AG04449 (cell line): Measurements from ENCODE around the gene RBFOX2.

Source experiments
- CTCF ChIA-PET: fragments of 350-600 bp; formaldehyde crosslinking; extraction: SDS; loops from one replicate; lab custom pipeline; 2021; ENCODE audit warnings: antibody characterized with exemption; lab: Yijun Ruan, JAX
- POLR2A ChIA-PET: fragments of 400-600, 350-600 bp; formaldehyde crosslinking; extraction: SDS; loops from one replicate; lab custom pipeline; 2020; ENCODE audit warnings: antibody characterized with exemption, inconsistent platforms; lab: Yijun Ruan, JAX
- DNase-seq: peaks from one replicate; pipeline ENCODE4 v3.0.0-alpha.2; 2010; ENCODE audit warnings: low read depth, low spot score
- H3K4me3 ChIP-seq: 2 replicates; pipeline ENCODE4 v1.5.1; 2011; ENCODE audit warnings: low read depth, mild to moderate bottlenecking, control low read depth, low read length
- TF ChIP-seq, protein P1 (sequence below): IDR thresholded peaks from one replicate; pipeline ENCODE4 v1.5.1; 2011; ENCODE audit warnings: mild to moderate bottlenecking, moderate library complexity, low read length, control low read depth, inconsistent platforms; ENCODE audit not compliant: insufficient read depth; ENCODE audit errors: missing control alignments

RBFOX2 gene

DNA sequence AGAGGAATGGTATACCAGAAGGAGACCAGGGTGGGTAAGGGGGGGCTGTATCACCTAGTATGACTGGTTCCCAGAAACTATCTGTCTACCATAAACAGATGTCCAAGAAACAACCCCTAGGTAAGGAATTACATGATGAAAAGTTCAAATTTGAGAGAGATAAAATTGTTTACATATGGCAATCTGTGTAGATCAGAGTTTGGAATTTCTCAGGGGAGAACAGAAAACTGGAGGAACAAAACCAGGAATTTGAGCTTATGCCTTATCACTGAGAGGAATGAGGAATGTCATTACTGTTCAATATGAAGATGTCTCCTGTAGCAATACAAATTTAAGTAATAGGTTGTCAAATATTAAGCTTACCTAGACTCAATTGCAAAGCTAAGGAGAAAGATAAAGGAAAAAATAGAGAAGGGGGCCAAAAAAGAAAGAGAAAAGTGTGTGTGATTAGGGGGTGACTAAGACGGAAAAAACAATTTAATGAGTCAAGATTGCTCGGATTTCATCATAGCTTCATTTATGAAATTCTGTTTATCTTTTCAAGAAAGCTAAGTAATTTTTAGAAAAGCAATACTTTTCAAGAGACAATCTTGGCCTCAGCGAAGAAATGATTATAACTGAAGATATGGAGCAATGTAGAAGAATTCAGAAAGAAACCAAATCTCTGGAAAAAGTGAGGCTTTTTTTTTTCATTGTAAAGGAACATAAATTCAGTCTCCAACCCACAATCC is 193.2 kb downstream of the RBFOX2 start:
- peak overlapping the region; percentile 73 for H3K4me3 ChIP-seq
- TF ChIP-seq, protein P1, sequence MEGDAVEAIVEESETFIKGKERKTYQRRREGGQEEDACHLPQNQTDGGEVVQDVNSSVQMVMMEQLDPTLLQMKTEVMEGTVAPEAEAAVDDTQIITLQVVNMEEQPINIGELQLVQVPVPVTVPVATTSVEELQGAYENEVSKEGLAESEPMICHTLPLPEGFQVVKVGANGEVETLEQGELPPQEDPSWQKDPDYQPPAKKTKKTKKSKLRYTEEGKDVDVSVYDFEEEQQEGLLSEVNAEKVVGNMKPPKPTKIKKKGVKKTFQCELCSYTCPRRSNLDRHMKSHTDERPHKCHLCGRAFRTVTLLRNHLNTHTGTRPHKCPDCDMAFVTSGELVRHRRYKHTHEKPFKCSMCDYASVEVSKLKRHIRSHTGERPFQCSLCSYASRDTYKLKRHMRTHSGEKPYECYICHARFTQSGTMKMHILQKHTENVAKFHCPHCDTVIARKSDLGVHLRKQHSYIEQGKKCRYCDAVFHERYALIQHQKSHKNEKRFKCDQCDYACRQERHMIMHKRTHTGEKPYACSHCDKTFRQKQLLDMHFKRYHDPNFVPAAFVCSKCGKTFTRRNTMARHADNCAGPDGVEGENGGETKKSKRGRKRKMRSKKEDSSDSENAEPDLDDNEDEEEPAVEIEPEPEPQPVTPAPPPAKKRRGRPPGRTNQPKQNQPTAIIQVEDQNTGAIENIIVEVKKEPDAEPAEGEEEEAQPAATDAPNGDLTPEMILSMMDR: no peak
- no peak for DNase-seq
- ChIA-PET CTCF (interaction anchor here (1.0 to 2.8 kb wide), 3 partner anchors 231 to 405 kb away, joined by 3 to 15 read pairs (median 7); no protein-coding TSS in a partner anchor), POLR2A (interaction anchor here (0.6 to 1.1 kb wide), 2 partner anchors 33 to 111 kb away, joined by 3 read pairs; no protein-coding TSS in a partner anchor)

DNA sequence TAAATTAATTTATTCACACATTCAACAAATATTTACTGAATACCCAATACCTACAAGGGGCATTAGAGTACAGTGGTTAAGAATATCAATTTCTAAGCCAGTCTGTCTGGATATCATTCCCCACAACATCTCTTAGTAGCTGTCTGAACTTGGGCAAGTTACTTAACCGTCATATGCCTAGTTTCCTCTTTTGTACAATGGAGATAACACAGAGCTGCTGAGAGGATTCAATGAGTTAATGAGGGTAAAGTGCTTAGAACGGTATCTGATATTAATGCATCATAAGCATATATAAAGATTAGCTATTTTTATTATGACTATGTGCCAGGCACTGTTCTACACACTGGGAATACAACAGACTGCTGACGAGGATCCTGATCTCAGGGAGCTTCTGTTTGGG is 194.6 kb downstream of the RBFOX2 start:
- DNase-seq: no peak
- CTCF ChIA-PET: interaction anchor here (0.9 to 1.8 kb wide), 5 partner anchors 8 to 232 kb away, joined by 3 to 7 read pairs (median 3); no protein-coding TSS in a partner anchor
- TF ChIP-seq, protein P1: no peak
- H3K4me3 ChIP-seq: peak overlapping the region; percentile 73
- POLR2A ChIA-PET: no interaction called here

DNA sequence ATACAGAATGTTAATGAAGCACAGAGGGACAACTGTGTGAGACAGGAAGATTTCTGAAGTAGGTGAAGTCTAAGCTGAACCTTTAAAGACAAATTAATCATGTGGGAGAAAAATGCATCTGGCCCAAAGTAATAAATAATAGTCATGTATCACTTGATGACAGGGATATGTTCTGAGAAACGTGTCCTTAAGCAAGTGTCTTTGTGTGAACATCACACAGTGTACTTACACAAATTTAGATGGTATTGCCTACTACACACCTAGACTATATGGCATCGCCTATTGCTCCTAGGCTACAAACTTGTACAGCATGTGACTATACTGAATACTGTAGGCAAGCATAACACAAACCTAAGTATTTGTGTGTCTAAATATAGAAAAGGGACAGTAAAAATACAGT is 198.3 kb downstream of the RBFOX2 start:
- CTCF ChIA-PET: interaction anchor here (1.1 kb wide), 1 partner anchor 9 kb away, joined by 4 read pairs; no protein-coding TSS in a partner anchor
- POLR2A ChIA-PET: no interaction called here
- H3K4me3 ChIP-seq: no peak overlapping the region
- TF ChIP-seq, protein P1: no peak
- no peak for DNase-seq

DNA sequence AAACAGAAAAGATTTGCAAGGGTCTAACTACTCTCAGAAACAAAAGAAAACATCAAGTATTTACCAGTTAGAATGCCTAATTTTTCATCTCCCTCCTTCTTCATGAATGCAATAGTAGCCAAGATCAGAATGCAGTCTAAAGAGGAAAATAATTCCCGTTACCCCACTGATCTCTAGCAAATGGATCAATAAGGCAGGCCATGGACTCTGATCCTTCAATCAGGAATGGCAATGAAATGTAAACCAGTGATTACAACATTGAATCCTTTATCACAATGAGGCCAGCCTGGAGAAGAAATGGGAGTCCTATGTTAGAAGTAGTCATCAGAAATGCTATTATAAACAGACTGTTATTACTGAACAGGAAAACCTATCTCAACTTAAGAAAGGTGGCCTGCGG is 204.4 kb downstream of the RBFOX2 start:
- no peak overlapping the region for H3K4me3 ChIP-seq
- ChIA-PET POLR2A (no interaction called here), CTCF (no interaction called here)
- TF ChIP-seq, protein P1: no peak
- DNase-seq: no peak

DNA sequence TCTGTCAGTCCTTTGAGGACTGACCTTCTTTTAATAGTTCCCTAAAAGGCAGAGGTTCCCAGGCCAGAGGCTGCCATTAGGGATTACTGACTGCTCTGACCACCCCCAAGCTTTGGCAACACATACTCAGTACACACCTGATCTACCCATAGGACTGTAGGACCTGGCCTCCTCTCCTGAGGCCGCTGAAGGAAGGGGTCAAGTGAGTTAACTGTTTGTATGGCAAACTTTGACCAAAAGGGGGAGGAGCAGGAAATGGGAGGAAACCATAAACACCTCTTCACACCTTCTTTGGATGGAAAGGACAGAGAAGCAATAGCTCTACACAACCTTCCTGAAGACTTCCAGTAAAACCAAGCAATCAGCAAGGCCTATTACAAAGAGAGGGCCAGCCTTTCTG is 207.0 kb downstream of the RBFOX2 start:
- CTCF ChIA-PET: interaction anchor here (1.2 to 1.5 kb wide), 2 partner anchors 9 to 13 kb away, joined by 3 to 4 read pairs; no protein-coding TSS in a partner anchor

DNA sequence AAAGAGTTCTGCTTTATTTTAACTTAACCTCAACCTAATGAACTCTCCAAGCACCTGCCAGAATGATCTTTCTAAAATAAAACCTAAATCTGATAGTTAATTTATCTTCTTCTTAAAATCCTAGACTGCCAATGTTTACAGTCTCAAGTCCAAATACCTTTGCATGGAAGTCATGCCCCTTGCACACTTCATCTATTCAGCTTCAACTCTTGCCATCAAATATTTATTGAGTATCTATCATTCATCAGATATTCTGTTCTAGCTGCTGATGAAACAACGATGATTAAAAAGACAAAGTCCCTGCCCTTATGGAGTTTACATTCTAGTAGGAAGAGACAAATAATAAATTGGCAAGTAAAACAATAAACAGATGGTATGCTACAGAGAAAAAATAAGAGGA is 209.2 kb downstream of the RBFOX2 start:
- TF ChIP-seq, protein P1: no peak
- DNase-seq: no peak
- ChIA-PET CTCF (interaction anchor here (0.5 to 2.2 kb wide), 3 partner anchors 9 to 216 kb away, joined by 3 to 6 read pairs (median 4); no protein-coding TSS in a partner anchor), POLR2A (no interaction called here)
- no peak overlapping the region for H3K4me3 ChIP-seq

More for the DNA sequence above, 207.0 kb downstream of the RBFOX2 start:
- TF ChIP-seq, protein P1: no peak
- DNase-seq: no peak
- POLR2A ChIA-PET: no interaction called here
- no peak overlapping the region for H3K4me3 ChIP-seq
